Activated naive CD4-positive, alpha-beta T cell treated with anti-CD3 and anti-CD28 coated beads for 36 hours (primary cell): Measurements from ENCODE around the gene SF3A1. TPM values are rescaled to one million over a fixed set of nuclear protein-coding genes. Genes with fewer than 3 reads are reported as not detected.

Experiments
- CTCF ChIA-PET: fragments of 350-600 bp; sonication (Branson Sonifier 250); formaldehyde crosslinking; loops from one replicate; lab custom pipeline; 2021; ENCODE audit warnings: antibody characterized with exemption; lab: Charles Lee
- DNase-seq: peaks from one replicate; pipeline ENCODE4 v3.0.0-alpha.2; 2020
- H3K27ac Mint-ChIP-seq: one replicate; pipeline ENCODE4 v1.8.0; 2021; ENCODE audit warnings: mild to moderate bottlenecking, mixed read lengths
- H3K27me3 Mint-ChIP-seq: one replicate; pipeline ENCODE4 v1.8.0; 2021; ENCODE audit warnings: low read depth, mixed read lengths
- H3K36me3 Mint-ChIP-seq: one replicate; pipeline ENCODE4 v1.8.0; 2021; ENCODE audit warnings: low read depth, mixed read lengths
- H3K4me1 Mint-ChIP-seq: one replicate; pipeline ENCODE4 v1.8.0; 2021; ENCODE audit warnings: low read depth, mixed read lengths
- H3K4me3 Mint-ChIP-seq: one replicate; pipeline ENCODE4 v1.8.0; 2021; ENCODE audit warnings: mild to moderate bottlenecking, moderate library complexity, mixed read lengths
- H3K9me3 Mint-ChIP-seq: one replicate; pipeline ENCODE4 v1.8.0; 2021; ENCODE audit warnings: mixed read lengths
- intact Hi-C: fragments of 100-400 bp; cut with micrococcal nuclease; formaldehyde crosslinking; loops from one replicate; pipeline ENCODE4 v1.15.1; 2023
- total RNA-seq, 2 experiments: library from RNA; stranded (reverse); gene quantifications; one replicate each; pipeline ENCODE4 v1.2.3, GENCODE V29; 2021

Gene SF3A1
- total RNA-seq, 2 experiments from 2014 or later, result 274 to 276 TPM

DNA sequence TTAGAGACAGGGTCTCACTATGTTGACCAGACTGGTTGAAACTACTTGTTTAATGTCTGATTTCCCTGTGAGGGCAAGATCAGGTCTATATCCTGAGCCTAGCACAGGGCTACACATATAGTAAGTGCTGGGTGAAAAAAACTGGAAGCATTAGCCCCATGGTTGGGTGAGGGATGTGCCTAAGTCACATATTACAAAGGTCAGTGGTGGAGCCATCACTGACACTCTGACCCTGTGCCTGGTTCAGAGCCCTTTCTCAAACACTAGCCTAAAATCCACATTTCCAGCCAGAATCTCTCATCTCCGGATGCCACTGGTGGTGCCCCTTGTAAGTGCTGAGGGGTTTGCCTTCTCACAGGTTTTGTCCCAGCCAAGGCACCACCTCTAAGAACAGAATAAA is 38.9 kb downstream of the SF3A1 start:
- peak overlapping the region; percentile 50 for H3K27ac Mint-ChIP-seq
- CTCF ChIA-PET, result interaction anchor here (1.1 to 7.3 kb wide), 2 partner anchors 30 to 437 kb away, joined by 3 to 30 read pairs; partner anchors contain the start of gene CASTOR1
- no peaks in the 10 kb centered on the region for H3K9me3 Mint-ChIP-seq
- intact Hi-C loops, result loop anchor here (10.0 kb wide), 1 partner anchor 287 kb away; the partner anchor contains the start of gene TCN2
- H3K4me1 Mint-ChIP-seq, result peaks cover 87% of the 10 kb centered on the region
- no peaks in the 10 kb centered on the region for H3K27me3 Mint-ChIP-seq
- H3K36me3 Mint-ChIP-seq, result peaks cover 8% of the 10 kb centered on the region
- no peak for DNase-seq
- no peak overlapping the region for H3K4me3 Mint-ChIP-seq

DNA sequence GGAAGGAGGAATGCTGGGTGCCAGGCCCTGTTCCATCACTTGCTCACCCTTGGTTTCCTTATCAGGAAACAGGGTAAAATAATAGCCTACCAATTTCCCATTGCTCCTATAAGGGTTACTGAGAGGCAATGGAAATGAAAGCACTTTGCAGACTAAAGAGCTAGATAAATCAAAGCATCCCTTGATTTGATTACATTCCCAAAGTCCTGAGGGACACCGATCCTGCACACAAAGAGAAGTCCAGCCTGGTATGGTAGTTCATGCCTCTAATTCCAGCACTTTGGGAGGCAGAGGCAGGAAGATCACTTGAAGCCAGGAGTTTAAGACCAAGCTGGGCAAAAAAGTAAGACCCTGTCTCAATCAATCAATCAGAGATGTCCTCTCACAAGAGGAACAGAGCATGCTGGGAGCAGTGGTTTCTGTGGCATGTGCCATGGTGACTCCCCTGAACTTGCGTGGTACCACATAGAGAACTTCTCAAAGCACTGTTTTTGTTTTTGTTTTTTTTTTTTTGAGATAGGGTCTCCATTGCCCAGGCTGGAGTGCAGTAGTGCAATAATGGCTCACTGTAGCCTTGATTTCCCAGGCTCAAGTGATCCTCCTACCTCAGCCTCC is 40.6 kb downstream of the SF3A1 start:
- Mint-ChIP-seq H3K27ac (peak overlapping the region; percentile 85), H3K27me3 (no peaks in the 10 kb centered on the region), H3K4me3 (no peak overlapping the region), H3K4me1 (peaks cover 93% of the 10 kb centered on the region), H3K36me3 (peaks cover 11% of the 10 kb centered on the region), H3K9me3 (no peaks in the 10 kb centered on the region)
- DNase-seq, result peak; percentile 41
- intact Hi-C loops, result loop anchor here (1.0 to 10.0 kb wide), 3 partner anchors 8 to 289 kb away; partner anchors contain the start of gene TCN2
- CTCF ChIA-PET, result interaction anchor here (0.8 to 7.3 kb wide), 3 partner anchors 10 to 54 kb away, joined by 3 to 30 read pairs (median 3); partner anchors contain the start of gene CASTOR1

DNA sequence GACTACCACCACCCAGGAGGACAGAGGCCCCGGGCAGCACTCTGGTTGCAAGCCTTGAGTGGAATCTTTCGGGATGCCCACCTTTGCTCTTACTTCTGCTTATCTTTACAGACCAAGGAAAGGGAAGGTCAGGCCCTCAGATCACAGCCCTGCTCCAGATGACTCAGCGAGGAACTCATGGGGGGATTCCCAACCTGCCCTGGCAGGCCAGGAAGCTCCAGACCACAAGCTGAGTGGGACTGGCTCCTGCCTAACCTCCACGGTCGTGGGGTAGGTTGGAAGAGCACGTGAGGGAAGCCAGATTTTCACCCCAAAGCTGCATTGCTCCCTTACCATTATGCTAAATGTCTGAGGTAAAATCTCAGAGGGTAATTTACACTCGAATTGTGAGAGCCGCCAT is 41.8 kb downstream of the SF3A1 start:
- peaks cover 11% of the 10 kb centered on the region for H3K36me3 Mint-ChIP-seq
- no peaks in the 10 kb centered on the region for H3K9me3 Mint-ChIP-seq
- H3K4me3 Mint-ChIP-seq, result no peak overlapping the region
- peaks cover 93% of the 10 kb centered on the region for H3K4me1 Mint-ChIP-seq
- no peaks in the 10 kb centered on the region for H3K27me3 Mint-ChIP-seq
- DNase-seq, result peak; percentile 76
- H3K27ac Mint-ChIP-seq, result peak overlapping the region; percentile 85
- intact Hi-C loops, result loop anchor here (1.0 to 10.0 kb wide), 3 partner anchors 9 to 290 kb away; partner anchors contain the start of gene TCN2
- CTCF ChIA-PET, result interaction anchor here (1.8 to 7.3 kb wide), 2 partner anchors 10 to 27 kb away, joined by 6 to 30 read pairs; partner anchors contain the start of gene CASTOR1

DNA sequence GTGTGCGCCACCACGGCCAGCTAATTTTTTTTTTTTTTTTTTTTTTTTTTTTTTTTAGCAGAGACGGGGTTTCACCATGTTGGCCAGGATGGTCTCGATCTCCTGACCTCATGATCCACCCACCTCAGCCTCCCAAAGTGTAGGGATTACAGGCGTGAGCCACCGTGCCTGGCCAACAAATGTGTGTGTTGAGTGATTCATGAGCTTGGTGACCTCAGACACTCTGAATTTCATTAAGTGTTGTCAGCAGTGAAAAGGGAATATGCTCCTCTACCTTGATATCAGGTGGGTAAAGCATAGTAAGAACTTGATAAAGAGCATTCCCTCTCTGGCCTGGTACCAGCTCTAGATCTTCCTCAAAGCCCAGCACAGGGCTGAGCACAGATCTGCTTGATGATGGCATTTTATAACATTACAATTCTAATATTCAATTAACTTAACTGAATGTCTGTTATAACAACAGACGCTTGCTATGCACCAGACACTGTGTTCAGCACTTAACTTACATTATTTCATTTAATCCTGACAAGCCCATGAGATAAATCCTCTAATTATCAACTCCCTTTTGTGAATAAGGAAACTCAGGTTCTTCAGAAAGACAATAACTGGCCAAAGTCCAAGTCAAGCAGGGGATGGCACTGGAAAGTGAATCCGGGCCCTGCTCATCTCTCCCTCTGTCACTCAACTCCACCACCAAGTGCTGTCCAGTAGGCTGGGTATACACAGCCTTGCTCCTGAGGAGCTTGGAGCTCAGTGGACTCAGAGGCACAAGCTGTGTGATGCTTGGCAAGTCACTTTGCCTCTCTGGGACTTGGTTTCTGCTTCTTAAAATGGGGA is 42.9 kb downstream of the SF3A1 start:
- no peak for DNase-seq
- Mint-ChIP-seq H3K27ac (peak overlapping the region; percentile 85), H3K4me1 (peaks cover 93% of the 10 kb centered on the region), H3K27me3 (no peaks in the 10 kb centered on the region), H3K36me3 (peaks cover 11% of the 10 kb centered on the region), H3K4me3 (no peak overlapping the region), H3K9me3 (no peaks in the 10 kb centered on the region)
- CTCF ChIA-PET, result interaction anchor here (0.6 to 7.3 kb wide), 6 partner anchors 9 to 76 kb away, joined by 3 to 30 read pairs (median 5); partner anchors contain the start of gene CASTOR1
- intact Hi-C loops, result loop anchor here (5.0 to 10.0 kb wide), 2 partner anchors 126 to 291 kb away; partner anchors contain the start of gene TCN2

DNA sequence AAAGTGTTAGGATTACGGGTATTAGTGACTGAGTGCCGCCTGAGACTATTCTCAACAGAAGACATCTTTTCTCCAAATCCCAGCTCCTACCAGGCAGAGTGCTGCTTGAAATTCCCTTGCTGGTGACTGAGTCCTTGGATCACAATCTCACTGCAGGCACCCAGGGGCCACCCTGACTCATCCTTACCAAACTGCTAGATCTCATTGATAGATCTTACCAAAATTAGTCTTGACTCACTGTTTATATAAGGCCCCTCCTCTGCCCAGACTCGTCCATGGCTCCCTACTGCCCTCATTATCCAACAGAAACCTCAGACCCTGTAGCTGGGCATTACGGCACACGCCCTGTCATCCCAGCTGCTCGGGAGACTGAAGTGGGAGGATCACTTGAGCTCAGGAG is 44.6 kb downstream of the SF3A1 start:
- CTCF ChIA-PET, result interaction anchor here (1.4 to 7.3 kb wide), 2 partner anchors 24 to 26 kb away, joined by 3 to 30 read pairs; partner anchors contain the start of gene CASTOR1
- Mint-ChIP-seq H3K9me3 (no peaks in the 10 kb centered on the region), H3K36me3 (peaks cover 11% of the 10 kb centered on the region), H3K4me3 (no peak overlapping the region), H3K27me3 (no peaks in the 10 kb centered on the region), H3K27ac (peak overlapping the region; percentile 89), H3K4me1 (peaks cover 92% of the 10 kb centered on the region)
- intact Hi-C loops, result loop anchor here (1.0 to 10.0 kb wide), 3 partner anchors 12 to 293 kb away; partner anchors contain the start of gene TCN2
- DNase-seq, result peak; percentile 67

DNA sequence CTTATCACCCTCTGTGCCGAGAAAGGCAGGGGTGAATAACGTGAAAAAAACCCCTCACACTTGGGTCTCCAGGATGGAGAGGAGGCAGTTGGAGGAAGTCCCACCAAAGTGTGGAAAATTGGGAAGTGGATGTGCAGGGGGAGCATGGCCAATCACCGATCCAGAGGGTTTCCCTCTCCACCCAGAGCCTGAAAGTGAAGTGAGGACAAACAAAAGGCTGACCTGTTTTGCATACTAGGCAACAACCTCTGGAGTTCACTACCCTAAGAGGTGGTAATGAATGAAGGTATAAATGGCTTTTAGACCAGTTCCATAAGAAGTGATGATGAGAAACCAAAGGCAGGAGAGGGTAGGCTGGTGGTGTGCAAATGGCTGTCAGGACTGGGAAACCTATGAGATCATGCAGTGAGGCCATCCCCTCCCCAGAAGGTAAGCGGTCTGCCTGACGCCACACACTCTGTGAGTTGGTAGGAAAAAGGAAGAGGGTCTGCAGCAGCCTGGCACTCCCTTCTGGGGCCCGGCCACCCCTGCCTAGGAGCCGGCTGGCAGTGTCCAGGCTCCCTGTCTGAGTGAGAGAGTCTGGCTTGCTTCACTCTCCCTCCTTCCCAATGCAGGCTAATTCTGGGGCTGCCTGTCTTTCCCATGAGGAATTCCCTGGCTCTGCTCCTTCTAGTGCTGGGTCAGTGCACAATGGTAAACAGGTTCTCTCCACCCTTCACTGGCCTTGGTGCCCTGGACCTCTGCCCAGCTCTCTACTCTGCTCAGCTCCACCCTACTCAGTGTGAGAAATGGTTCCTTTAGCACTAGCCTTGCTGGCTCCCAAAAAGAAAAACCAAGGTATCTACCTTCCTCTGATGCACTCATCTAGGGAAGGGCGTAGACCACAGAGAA is 45.6 kb downstream of the SF3A1 start:
- Mint-ChIP-seq H3K36me3 (peaks cover 11% of the 10 kb centered on the region), H3K4me1 (peaks cover 96% of the 10 kb centered on the region), H3K27me3 (no peaks in the 10 kb centered on the region), H3K27ac (peak overlapping the region; percentile 97), H3K4me3 (no peak overlapping the region), H3K9me3 (no peaks in the 10 kb centered on the region)
- intact Hi-C loops, result loop anchor here (5.0 to 10.0 kb wide), 2 partner anchors 124 to 294 kb away; partner anchors contain the start of gene TCN2
- no peak for DNase-seq
- CTCF ChIA-PET, result interaction anchor here (0.8 to 1.4 kb wide), 3 partner anchors 20 to 25 kb away, joined by 3 read pairs; partner anchors contain the start of gene CASTOR1

DNA sequence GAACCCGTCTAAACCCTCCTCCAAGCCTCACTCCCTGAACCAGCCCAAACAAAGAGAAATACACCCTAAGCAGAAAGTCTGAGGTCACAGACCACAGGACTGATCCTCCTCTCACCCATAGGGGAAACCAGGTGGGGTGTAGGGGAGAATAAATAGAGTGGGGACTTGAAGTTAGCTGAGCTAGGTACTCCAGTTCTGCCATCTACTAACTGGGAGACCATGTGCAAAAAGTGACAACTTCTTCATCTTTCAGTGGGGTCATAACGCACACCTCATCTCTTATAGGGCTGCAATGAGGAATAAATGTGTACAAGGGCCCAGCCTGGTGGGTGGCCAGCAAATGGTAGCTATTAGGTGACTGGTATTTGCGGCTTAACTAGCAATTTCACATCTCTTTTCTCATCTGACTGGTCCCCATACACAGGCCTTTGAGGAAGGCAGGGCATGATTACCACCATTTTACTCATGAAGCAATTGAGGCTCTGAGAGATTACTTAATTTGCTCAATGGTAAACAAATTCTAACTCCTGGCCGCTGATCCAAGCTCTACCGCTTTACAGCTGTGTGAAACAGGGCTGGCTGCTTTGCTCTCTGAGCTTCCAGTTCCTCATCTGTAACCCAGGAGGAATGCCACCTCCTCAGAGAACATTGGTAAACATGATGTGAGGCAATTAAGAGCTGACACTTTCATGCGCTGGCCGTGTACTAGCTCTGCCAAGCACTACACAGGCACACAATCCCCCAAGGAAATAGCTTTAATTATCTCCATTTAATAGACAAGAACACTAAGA is 46.5 kb downstream of the SF3A1 start:
- H3K27ac Mint-ChIP-seq, result peak overlapping the region; percentile 97
- intact Hi-C loops, result loop anchor here (5.0 to 10.0 kb wide), 2 partner anchors 123 to 295 kb away; partner anchors contain the start of gene TCN2
- H3K4me3 Mint-ChIP-seq, result no peak overlapping the region
- CTCF ChIA-PET, result interaction anchor here (0.6 to 1.0 kb wide), 4 partner anchors 19 to 205 kb away, joined by 3 read pairs; partner anchors contain the start of gene CASTOR1
- H3K9me3 Mint-ChIP-seq, result no peaks in the 10 kb centered on the region
- peaks cover 96% of the 10 kb centered on the region for H3K4me1 Mint-ChIP-seq
- DNase-seq, result no peak
- H3K27me3 Mint-ChIP-seq, result no peaks in the 10 kb centered on the region
- H3K36me3 Mint-ChIP-seq, result peaks cover 9% of the 10 kb centered on the region

DNA sequence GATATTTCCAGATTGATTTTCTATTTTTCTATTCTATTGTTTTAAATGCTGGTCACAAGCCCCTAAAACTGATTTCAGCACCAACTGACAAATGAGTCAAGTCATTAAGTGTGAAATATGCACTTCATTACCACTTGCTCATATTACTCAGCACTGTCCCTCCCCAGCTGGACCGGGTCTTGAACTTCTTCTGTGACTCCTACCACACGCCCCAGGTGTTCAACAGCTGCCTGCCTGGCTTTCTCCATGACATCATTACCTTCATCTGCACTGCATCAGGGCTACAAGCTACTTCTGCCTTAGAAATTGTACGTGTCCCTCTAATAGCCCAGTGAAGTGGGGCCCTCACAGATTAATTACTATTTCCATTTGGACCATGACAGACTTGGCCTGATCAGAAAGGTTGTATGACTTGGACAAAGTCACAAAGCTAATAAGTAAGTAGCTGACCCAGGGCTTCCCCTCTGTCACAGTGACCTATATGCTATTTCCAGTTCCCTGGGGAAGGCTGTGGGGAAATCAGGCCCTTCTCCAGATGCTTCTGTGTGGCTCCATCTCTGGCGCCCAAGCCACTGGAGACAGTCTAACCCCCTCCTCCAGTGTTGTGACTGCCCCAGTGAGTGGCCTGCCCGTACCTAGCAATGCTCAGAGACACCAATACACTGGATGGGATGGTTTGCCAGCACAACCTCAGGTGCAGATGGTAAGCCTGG is 48.0 kb downstream of the SF3A1 start:
- DNase-seq, result peak; percentile 70
- Mint-ChIP-seq H3K27me3 (no peaks in the 10 kb centered on the region), H3K36me3 (peaks cover 7% of the 10 kb centered on the region), H3K4me3 (no peak overlapping the region), H3K4me1 (peaks cover 96% of the 10 kb centered on the region), H3K27ac (peak overlapping the region; percentile 97), H3K9me3 (no peaks in the 10 kb centered on the region)
- CTCF ChIA-PET, result interaction anchor here (2.6 to 3.6 kb wide), 2 partner anchors 16 to 21 kb away, joined by 8 to 10 read pairs; no protein-coding TSS in a partner anchor
- intact Hi-C loops, result no loop called here

DNA sequence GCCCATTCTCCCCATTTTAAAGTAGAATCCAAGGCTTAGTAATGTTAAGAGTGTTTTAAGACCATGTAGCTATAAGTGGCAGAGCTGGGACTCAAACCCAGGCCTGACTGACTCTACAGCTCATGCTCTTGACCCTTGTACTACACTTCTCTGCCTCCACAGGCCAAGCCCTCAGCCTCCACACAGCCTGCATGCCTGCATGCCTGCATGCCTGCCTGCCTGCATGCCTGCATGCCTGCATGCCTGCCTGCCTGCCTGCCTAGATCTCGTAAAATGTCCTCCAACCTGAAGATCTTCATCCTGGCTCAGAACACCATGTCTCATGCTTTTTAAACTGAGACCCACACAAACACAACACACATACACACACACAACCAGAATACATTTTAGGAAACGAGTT is 48.6 kb downstream of the SF3A1 start:
- H3K27me3 Mint-ChIP-seq, result no peaks in the 10 kb centered on the region
- peak overlapping the region; percentile 97 for H3K27ac Mint-ChIP-seq
- H3K9me3 Mint-ChIP-seq, result no peaks in the 10 kb centered on the region
- CTCF ChIA-PET, result interaction anchor here (2.6 to 3.6 kb wide), 2 partner anchors 16 to 20 kb away, joined by 8 to 10 read pairs; no protein-coding TSS in a partner anchor
- peaks cover 98% of the 10 kb centered on the region for H3K4me1 Mint-ChIP-seq
- no peak overlapping the region for H3K4me3 Mint-ChIP-seq
- intact Hi-C loops, result no loop called here
- peaks cover 6% of the 10 kb centered on the region for H3K36me3 Mint-ChIP-seq
- DNase-seq, result no peak

DNA sequence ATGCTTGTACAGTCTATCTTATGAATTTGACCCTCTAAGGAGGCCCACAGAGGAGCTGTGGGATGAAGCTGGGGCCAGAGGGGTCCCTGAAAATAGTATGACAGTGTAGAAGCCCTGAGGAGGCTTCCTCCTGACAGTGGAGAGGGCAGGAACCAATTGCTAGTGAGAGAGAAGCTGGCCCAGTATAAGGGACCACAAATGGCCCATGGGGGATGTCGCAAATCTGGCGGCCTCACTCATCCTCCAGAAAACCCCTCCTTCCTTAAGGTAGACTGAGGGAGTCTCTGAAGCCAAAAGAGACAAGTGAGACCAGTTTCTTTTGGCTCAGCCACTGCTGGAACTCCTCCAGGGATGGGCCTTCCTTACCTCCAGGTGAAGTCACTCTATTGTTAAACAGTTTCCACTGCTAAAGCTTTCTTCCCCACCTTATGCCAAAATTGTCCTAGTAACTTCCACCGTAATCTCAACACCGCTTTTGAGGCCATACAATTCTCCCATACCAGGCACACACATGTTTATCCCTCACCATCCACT is 49.6 kb downstream of the SF3A1 start:
- Mint-ChIP-seq H3K27ac (peak overlapping the region; percentile 97), H3K4me1 (peaks cover 98% of the 10 kb centered on the region), H3K27me3 (no peaks in the 10 kb centered on the region), H3K36me3 (peaks cover 3% of the 10 kb centered on the region), H3K4me3 (peak overlapping the region; percentile 70), H3K9me3 (no peaks in the 10 kb centered on the region)
- intact Hi-C loops, result no loop called here
- DNase-seq, result no peak
- CTCF ChIA-PET, result interaction anchor here (2.6 to 3.6 kb wide), 2 partner anchors 17 to 19 kb away, joined by 8 to 10 read pairs; no protein-coding TSS in a partner anchor
